Erythroblast (primary cell): ENCODE data around the gene ADAMTSL1.

ENCODE experiments used
- GATA1 ChIP-seq: IDR thresholded peaks from 2 replicates; pipeline ENCODE4 v1.6.1; 2011; ENCODE audit warnings: low read depth, mild to moderate bottlenecking, control low read depth, low read length, moderate library complexity
- POLR2A ChIP-seq: IDR thresholded peaks from 2 replicates; pipeline ENCODE4 v1.6.1; 2011; ENCODE audit warnings: mild to moderate bottlenecking, low read length

DNA sequence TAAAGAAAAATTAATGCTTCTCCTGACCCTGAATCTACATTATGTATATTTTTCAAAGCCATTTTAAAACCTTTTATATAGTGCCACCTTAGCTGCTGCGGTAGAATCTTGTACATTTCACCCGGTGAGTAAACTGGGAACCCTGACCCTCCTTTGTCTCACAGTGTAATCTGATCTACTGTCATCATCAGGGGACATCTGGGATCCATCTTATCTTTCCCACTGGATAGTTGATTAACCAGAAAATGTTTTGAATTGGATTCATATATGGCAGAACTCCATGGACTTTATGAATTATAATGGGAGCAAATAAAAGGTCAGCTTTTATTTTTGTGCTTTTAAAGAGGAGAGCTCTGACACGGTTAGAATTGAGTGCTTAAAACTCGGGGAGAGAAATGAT lies 95.0 kb downstream of the ADAMTSL1 start:
- no peak for TF ChIP-seq POLR2A
- TF ChIP-seq GATA1: no peak
